ENCODE data around the gene SAPCD2. TPM values are rescaled to one million over a fixed set of nuclear protein-coding genes. Genes with fewer than 3 reads are reported as not detected.

The SAPCD2 gene
- total and polyA plus RNA-seq, 9 of the 15 experiments (the other 6 are each of a cell fraction or from before 2014, with no cell fraction given) = 3.4 to 91.8 (median 18.8) TPM

DNA sequence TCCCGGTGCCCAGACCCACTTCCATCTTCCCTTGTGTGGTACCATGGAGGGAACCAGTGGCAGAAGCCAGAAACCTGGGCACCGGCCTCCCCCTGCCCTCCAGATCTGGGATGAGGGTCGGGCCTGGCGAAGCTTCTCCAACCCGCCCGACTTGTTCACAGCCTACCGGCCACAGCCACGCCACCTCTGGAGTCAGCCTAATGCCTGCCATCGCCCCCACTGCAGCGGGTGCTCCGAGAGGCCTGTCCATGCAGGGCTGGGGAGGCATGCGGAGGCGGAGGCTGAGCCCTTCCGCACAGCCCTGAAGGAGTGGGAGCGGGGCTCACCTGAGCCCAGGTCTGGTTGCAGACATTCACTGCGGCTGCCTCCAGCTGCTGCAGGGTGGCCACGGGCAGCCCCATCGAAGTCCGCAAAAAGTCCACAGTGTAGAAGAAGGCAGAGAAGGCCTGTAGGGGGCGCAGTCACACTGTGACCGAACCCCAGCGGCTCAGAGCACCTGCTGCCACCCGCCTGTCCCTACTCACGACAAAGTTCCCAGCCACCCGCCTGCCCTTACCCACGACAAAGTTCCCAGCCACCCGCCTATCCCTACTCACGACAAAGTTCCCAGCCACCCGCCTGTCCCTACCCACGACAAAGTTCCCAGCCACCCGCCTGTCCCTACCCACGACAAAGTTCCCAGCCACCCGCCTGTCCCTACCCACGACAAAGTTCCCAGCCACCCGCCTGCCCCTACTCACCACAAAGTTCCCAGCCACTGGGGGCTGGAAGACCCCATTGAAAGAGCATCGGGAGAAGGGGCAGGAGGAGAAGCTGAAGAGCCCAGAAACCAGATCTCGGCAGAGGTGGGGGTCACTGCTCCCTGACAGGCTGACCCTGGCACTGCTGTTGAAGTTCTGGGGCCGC, 20.6 kb downstream of the SAPCD2 start (continued):
- TF ChIP-seq L3MBTL2 (IDR thresholded peaks at IDR 0.05) (0 out of 2 replicates have a peak, but pooled peaks have one; percentile 15), SMAD1 (IDR thresholded peaks at IDR 0.05; ENCODE audit: low read depth, low read length, partially characterized antibody) (no peak), MYC (IDR thresholded peaks at IDR 0.05; ENCODE audit: low read depth, low read length) (0 out of 2 replicates have a peak, but pooled peaks have one; percentile 11), MYC (CRISPR knock-in tag; IDR thresholded peaks at IDR 0.05; ENCODE audit: borderline replicate concordance, low read depth) (no peak), ZNF79 (CRISPR knock-in tag; IDR thresholded peaks at IDR 0.05; ENCODE audit: low read depth) (no peak), SREBF1 (IDR thresholded peaks at IDR 0.05; ENCODE audit: borderline replicate concordance, low read depth, low read length) (no peak), STAT5B (CRISPR knock-in tag; IDR thresholded peaks at IDR 0.05) (no peak), SRF (CRISPR knock-in tag; IDR thresholded peaks at IDR 0.05) (peak in 1 of 2 experiments; percentile 28; a peak in 1 of 4 replicates), DDX20 (tag; IDR thresholded peaks at IDR 0.05; ENCODE audit: low read depth) (no peak), EGR1 (conservative IDR thresholded peaks at IDR 0.05) (0 out of 2 replicates have a peak, but pooled peaks have one; percentile 6), KAT2B (IDR thresholded peaks at IDR 0.05; ENCODE audit: low read depth, low read length) (no peak), SMC3 (conservative IDR thresholded peaks at IDR 0.05; ENCODE audit: insufficient read depth, low read depth, low read length) (peak; percentile 47), PHB2 (IDR thresholded peaks at IDR 0.05; ENCODE audit: low read depth) (no peak), RCOR1 (IDR thresholded peaks at IDR 0.05; ENCODE audit: borderline replicate concordance in 1 of 2, low read depth in 2 of 2, low read length in 2 of 2) (0 out of 4 replicates have a peak, but pooled peaks of 1 of the 2 experiments have one; percentile 37), MYNN (IDR thresholded peaks at IDR 0.05) (0 out of 2 replicates have a peak, but pooled peaks have one; percentile 29), MYNN (CRISPR knock-in tag; IDR thresholded peaks at IDR 0.05) (no peak), STAG1 (CRISPR knock-in tag; IDR thresholded peaks at IDR 0.05; ENCODE audit: borderline replicate concordance) (peak; percentile 35; the same call in 1 of the 2 replicates), RB1 (IDR thresholded peaks at IDR 0.05; ENCODE audit: low read depth) (peak; percentile 35; the same call in 1 of the 2 replicates), MAZ (CRISPR knock-in tag; conservative IDR thresholded peaks at IDR 0.05 in 1 of 2, IDR thresholded peaks at IDR 0.05 in 1 of 2) (0 out of 4 replicates have a peak, but pooled peaks of 1 of the 2 experiments have one; percentile 19), XRCC4 (IDR thresholded peaks at IDR 0.05; ENCODE audit: extremely low read depth, insufficient read depth, insufficient read length) (no peak), MAFF (IDR thresholded peaks at IDR 0.05; ENCODE audit: low read length) (no peak), CTBP1 (IDR thresholded peaks at IDR 0.05; ENCODE audit: borderline replicate concordance) (peak; percentile 44; the same call in 1 of the 2 replicates)
- TF ChIP-seq, protein P1, sequence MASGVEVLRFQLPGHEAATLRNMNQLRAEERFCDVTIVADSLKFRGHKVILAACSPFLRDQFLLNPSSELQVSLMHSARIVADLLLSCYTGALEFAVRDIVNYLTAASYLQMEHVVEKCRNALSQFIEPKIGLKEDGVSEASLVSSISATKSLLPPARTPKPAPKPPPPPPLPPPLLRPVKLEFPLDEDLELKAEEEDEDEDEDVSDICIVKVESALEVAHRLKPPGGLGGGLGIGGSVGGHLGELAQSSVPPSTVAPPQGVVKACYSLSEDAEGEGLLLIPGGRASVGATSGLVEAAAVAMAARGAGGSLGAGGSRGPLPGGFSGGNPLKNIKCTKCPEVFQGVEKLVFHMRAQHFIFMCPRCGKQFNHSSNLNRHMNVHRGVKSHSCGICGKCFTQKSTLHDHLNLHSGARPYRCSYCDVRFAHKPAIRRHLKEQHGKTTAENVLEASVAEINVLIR (CRISPR knock-in tag; IDR thresholded peaks at IDR 0.05) = no peak
- TF ChIP-seq, protein P2, sequence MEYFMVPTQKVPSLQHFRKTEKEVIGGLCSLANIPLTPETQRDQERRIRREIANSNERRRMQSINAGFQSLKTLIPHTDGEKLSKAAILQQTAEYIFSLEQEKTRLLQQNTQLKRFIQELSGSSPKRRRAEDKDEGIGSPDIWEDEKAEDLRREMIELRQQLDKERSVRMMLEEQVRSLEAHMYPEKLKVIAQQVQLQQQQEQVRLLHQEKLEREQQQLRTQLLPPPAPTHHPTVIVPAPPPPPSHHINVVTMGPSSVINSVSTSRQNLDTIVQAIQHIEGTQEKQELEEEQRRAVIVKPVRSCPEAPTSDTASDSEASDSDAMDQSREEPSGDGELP (CRISPR knock-in tag; IDR thresholded peaks at IDR 0.05; ENCODE audit: borderline replicate concordance) = peak; percentile 68; the same call in 1 of the 2 replicates
- TF ChIP-seq, protein P3, sequence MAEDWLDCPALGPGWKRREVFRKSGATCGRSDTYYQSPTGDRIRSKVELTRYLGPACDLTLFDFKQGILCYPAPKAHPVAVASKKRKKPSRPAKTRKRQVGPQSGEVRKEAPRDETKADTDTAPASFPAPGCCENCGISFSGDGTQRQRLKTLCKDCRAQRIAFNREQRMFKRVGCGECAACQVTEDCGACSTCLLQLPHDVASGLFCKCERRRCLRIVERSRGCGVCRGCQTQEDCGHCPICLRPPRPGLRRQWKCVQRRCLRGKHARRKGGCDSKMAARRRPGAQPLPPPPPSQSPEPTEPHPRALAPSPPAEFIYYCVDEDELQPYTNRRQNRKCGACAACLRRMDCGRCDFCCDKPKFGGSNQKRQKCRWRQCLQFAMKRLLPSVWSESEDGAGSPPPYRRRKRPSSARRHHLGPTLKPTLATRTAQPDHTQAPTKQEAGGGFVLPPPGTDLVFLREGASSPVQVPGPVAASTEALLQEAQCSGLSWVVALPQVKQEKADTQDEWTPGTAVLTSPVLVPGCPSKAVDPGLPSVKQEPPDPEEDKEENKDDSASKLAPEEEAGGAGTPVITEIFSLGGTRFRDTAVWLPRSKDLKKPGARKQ (CRISPR knock-in tag; IDR thresholded peaks at IDR 0.05) = no peak

All from K562 (cell line).